Gastroesophageal sphincter (tissue), 4 donors: ENCODE results near the gene EFNA1. TPM values are rescaled to one million over a fixed set of nuclear protein-coding genes. Genes with fewer than 3 reads are reported as not detected.

ENCODE experiments used
- ATAC-seq: fragments of 150-250 bp; one replicate; pipeline ENCODE4 v1.9.1; 2016; ENCODE audit warnings: mild to moderate bottlenecking, moderate library complexity
- H3K27ac ChIP-seq, 4 donors: fragments of 200-600 bp; sonication (generic) in 3 of 4; 1 replicate in 3 of 4; 2 replicates in 1 of 4; pipeline ENCODE4 v1.5.1; 2016 to 2019
- H3K27me3 ChIP-seq: fragments of 200-600 bp; sonication (generic); one replicate; pipeline ENCODE4 v1.5.1; 2019
- H3K36me3 ChIP-seq, 2 donors: fragments of 200-600 bp; sonication (generic); one replicate each; pipeline ENCODE4 v1.5.1; 2019; ENCODE audit warnings: control low read depth in 1 of 2
- H3K4me1 ChIP-seq, 3 donors: fragments of 200-600 bp; sonication (generic); 1 replicate in 2 of 3; 2 replicates in 1 of 3; pipeline ENCODE4 v1.5.1; 2016 to 2019; ENCODE audit warnings: control low read depth in 2 of 3
- H3K4me3 ChIP-seq, 2 donors: fragments of 200-600 bp; sonication (generic); one replicate each; pipeline ENCODE4 v1.5.1; 2019; ENCODE audit warnings: mild to moderate bottlenecking in 1 of 2, moderate library complexity in 1 of 2
- H3K9me3 ChIP-seq, 3 donors: fragments of 200-600 bp; sonication (generic); one replicate each; pipeline ENCODE4 v1.5.1; 2017 to 2019; ENCODE audit warnings: control low read depth in 2 of 3
- EP300 ChIP-seq: sonication (generic); formaldehyde crosslinking; IDR thresholded peaks from one replicate; pipeline ENCODE4 v1.6.1; 2017; ENCODE audit warnings: antibody characterized with exemption, mild to moderate bottlenecking
- POLR2A ChIP-seq, 2 donors: fragments of 450-650 bp; IDR thresholded peaks; one replicate each; pipeline ENCODE4 v1.6.1; 2017; ENCODE audit warnings: antibody characterized with exemption in 2 of 2, mild to moderate bottlenecking in 2 of 2, moderate library complexity in 1 of 2
- POLR2AphosphoS5 ChIP-seq: sonication (generic); formaldehyde crosslinking; IDR thresholded peaks from one replicate; pipeline ENCODE4 v1.6.1; 2017; ENCODE audit warnings: antibody characterized with exemption
- WGBS, 2 donors: methylation state at CpG; one replicate each; pipeline ENCODE4 v1.1.5; 2018; ENCODE audit warnings: low coverage in 1 of 2; 5-methylcytosine and 5-hydroxymethylcytosine counted together
- total RNA-seq, 4 donors: library from RNA; depleted of rRNA; stranded (reverse); fragments of >200 nt; gene quantifications; one replicate each; pipeline ENCODE4 v1.1.0, GENCODE V29; 2016
- TF ChIP-seq, protein P1 (sequence below), 4 experiments: fragments of 200-600 bp in 2 of 4; fragments of 450-650 bp in 2 of 4; sonication (generic) in 1 of 4; IDR thresholded peaks; one replicate each; pipeline ENCODE4 v1.5.1; 2017 to 2019; ENCODE audit warnings: antibody characterized with exemption in 4 of 4, mild to moderate bottlenecking in 2 of 4, moderate library complexity in 2 of 4

The EFNA1 gene, protein sequence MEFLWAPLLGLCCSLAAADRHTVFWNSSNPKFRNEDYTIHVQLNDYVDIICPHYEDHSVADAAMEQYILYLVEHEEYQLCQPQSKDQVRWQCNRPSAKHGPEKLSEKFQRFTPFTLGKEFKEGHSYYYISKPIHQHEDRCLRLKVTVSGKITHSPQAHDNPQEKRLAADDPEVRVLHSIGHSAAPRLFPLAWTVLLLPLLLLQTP
- total RNA-seq, result 10 to 100 TPM; 13.1 to 25.8 (median 16.1) TPM

DNA sequence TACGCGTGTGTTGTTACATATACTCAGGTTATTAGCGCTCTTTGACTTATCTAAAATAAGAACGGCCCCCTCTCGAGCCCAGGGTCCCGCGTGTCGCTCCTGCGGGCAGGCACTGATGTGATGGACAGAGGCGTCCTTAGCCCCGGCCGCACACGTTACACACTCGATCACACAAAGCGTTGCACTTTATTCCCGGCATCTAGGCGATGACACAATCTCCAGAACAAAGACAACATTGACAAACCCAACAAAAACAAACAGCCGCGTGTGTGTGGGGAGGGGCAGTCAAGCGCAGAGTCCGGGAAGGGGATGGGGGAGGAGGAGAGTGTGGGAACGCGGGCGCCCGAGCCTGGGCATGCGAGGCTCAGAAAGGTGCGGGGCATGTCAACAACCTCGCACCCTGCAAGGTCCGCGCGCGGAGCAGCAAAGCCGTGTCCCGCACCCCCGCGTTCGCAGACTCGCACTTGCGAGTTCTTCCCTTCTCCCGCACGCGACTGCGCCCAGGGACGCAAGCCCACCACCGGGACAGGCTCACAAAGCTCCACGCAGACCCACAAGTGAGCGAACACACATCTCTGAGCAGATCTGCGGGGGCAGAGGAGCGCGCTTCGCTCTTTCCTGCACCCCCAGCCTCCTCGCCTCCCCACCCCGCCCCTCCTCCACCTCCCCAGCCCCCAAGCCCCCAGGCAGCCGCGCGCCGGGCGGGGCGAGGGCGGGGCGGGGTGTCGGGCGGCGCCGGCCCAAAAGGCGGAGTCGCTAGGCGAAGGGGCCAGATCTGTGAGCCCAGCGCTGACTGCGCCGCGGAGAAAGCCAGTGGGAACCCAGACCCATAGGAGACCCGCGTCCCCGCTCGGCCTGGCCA is at the start of gene EFNA1:
Gene EFNA1 (plus strand): TSS at position 772 of the 862 bp plus-strand sequence. CDS start 102 bp downstream, outside the sequence.
- Histone ChIP-seq H3K36me3 (peaks cover 0 to 13% of the 10 kb centered on the region in 2 donors), H3K4me1 (peaks cover 0 to 69% (median 30%) of the 10 kb centered on the region in 3 donors), H3K27ac (peak within 1 kb of the TSS; percentile 41 to 99 (median 88)), H3K27me3 (no peaks in the 10 kb centered on the region), H3K9me3 (no peaks in the 10 kb centered on the region), H3K4me3 (peak within 1 kb of the TSS; percentile 55 to 83)
- peak; percentile 53 to 79 for TF ChIP-seq POLR2A (IDR thresholded peaks at IDR 0.05)
- TF ChIP-seq POLR2AphosphoS5, result peak; percentile 76
- no peak for TF ChIP-seq EP300
- peak; percentile 63 for ATAC-seq
- 0% methylated on average over 1 to 9 of the region's 76 CpGs for WGBS, 2 donors

DNA sequence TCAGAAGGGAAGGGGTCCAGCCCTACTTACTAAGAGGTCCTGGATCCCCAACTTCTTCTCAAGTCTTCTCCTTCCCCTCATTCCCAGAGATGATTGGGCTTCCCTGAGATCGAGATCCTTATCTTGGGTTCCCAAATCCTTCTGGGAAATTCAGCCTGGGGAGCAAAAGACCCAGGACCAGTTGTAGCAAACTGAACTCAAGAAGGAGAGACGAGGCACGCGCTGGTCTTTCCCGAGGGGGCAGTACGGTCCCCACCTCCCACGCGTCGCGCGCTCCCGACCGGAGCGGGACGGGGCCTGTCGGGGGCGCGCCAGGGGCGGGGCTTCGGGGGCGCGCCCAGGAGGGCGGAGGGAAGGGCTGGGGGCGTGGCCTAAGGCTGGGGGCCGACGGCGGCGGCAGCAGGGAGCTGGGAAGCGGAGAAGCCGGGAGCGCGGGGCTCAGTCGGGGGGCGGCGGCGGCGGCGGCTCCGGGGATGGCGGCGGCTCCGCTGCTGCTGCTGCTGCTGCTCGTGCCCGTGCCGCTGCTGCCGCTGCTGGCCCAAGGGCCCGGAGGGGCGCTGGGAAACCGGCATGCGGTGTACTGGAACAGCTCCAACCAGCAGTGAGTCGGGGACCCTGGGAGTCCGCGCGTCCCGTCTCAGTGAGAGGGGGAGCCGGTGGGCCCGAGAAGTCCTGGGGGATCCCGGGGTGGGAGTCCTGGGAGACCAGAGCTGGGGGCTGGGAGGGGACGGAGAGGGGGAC is 49.0 kb upstream of the EFNA1 start, which contains the start of gene EFNA3:
Gene EFNA3 (plus strand): TSS at position 369 of the 741 bp plus-strand sequence. CDS start 105 bp downstream, at position 474.
- 0 to 17% methylated on average over 1 to 5 of the region's 59 CpGs for WGBS, 2 donors

DNA sequence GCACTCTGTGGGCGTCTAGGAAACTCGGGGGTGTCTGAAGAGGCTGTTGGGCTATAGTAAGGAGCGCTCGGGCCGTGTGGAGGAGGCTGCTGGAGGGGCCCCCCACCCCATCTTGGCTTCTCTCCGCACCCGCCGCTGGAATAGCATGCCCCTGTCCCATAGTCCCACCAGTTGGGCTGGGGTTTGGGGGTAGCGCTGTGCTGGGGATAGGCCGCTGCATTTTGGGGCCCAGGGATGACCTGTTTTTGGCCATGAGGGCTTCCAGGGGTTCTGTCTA is 48.5 kb upstream of the EFNA1 start:
- H3K27me3 ChIP-seq, result peaks cover 56% of the 10 kb centered on the region
- H3K36me3 ChIP-seq, result no peaks in the 10 kb centered on the region
- H3K27ac ChIP-seq, result peak overlapping the region in 1 of 4 donors; percentile 37
- TF ChIP-seq, protein P1, sequence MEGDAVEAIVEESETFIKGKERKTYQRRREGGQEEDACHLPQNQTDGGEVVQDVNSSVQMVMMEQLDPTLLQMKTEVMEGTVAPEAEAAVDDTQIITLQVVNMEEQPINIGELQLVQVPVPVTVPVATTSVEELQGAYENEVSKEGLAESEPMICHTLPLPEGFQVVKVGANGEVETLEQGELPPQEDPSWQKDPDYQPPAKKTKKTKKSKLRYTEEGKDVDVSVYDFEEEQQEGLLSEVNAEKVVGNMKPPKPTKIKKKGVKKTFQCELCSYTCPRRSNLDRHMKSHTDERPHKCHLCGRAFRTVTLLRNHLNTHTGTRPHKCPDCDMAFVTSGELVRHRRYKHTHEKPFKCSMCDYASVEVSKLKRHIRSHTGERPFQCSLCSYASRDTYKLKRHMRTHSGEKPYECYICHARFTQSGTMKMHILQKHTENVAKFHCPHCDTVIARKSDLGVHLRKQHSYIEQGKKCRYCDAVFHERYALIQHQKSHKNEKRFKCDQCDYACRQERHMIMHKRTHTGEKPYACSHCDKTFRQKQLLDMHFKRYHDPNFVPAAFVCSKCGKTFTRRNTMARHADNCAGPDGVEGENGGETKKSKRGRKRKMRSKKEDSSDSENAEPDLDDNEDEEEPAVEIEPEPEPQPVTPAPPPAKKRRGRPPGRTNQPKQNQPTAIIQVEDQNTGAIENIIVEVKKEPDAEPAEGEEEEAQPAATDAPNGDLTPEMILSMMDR (IDR thresholded peaks at IDR 0.05), result no peak
- no peak for TF ChIP-seq POLR2AphosphoS5
- no peak for TF ChIP-seq POLR2A (IDR thresholded peaks at IDR 0.05)
- TF ChIP-seq EP300, result no peak
- peaks cover 11 to 56% (median 43%) of the 10 kb centered on the region in 3 donors for H3K4me1 ChIP-seq
- ATAC-seq, result no peak
- H3K4me3 ChIP-seq, result peak overlapping the region in 1 of 2 donors; percentile 52
- WGBS, 2 donors, result no CpG with 5 or more reads among the region's 10 CpGs
- H3K9me3 ChIP-seq, result no peaks in the 10 kb centered on the region

More for the DNA sequence above, 49.0 kb upstream of the EFNA1 start, which contains the start of gene EFNA3:
- H3K4me3 ChIP-seq, result peak within 1 kb of the TSS; percentile 21 to 52
- H3K4me1 ChIP-seq, result peaks cover 11 to 51% (median 43%) of the 10 kb centered on the region in 3 donors
- peak within 1 kb of the TSS in 1 of 4 donors; percentile 37 for H3K27ac ChIP-seq
- H3K27me3 ChIP-seq, result peaks cover 51% of the 10 kb centered on the region
- no peaks in the 10 kb centered on the region for H3K9me3 ChIP-seq
- TF ChIP-seq EP300, result no peak
- TF ChIP-seq, protein P1 (IDR thresholded peaks at IDR 0.05), result peak in 2 of 4 experiments; percentile 10
- H3K36me3 ChIP-seq, result no peaks in the 10 kb centered on the region
- ATAC-seq, result peak; percentile 75

DNA sequence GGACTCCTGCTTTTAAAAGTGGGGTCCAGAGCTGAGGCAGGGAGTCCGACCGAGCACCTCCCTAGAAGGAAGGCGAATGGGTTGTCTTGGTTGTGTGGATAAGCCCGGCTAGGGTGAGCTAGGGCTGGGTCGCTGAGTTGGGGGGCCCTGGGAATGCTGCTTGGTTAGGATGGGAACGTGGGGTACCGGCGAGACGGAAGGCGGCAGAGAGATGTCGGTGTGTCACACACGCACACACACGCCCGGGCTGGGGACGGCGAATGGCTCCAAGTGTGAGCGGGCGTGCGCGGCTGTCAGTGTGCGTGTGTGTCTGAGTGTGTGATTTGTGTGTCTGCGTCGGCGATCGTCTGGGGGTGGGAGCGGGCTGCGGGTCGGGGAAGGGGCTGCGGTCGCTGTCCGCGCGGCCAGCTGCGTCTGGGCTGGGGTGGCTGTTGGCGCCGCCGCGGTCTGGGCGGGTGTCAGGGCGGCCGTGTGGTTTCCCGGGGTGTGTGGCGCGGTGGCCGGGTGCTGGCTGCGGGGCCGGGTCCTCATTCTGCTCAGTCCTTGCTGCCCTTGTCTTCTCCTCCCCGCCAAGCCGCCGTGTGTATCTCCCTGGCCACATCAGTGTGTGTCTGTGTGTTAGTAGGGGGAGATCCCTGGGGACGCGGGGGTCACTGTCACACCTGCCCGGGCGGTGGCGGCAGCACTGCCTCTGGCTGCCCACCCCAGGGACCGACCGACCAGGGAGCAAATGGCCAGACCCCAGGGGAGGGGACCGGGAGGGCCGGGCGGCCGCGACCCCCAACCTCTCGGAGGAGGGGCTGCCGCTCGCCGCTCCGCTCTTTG is 48.0 kb upstream of the EFNA1 start:
- Histone ChIP-seq H3K4me3 (peak overlapping the region in 1 of 2 donors; percentile 52), H3K27me3 (peaks cover 60% of the 10 kb centered on the region), H3K4me1 (peaks cover 11 to 61% (median 48%) of the 10 kb centered on the region in 3 donors), H3K9me3 (no peaks in the 10 kb centered on the region), H3K27ac (no peak overlapping the region), H3K36me3 (no peaks in the 10 kb centered on the region)
- 0% methylated on average over 1 of the region's 67 CpGs; no CpG with 5 or more reads in 1 of the 2 donors for WGBS, 2 donors
- ATAC-seq, result no peak
- TF ChIP-seq POLR2AphosphoS5, result no peak
- no peak for TF ChIP-seq EP300
- TF ChIP-seq, protein P1 (IDR thresholded peaks at IDR 0.05), result no peak
- TF ChIP-seq POLR2A (IDR thresholded peaks at IDR 0.05), result no peak
